Measurements from ENCODE around the gene SRGAP2B.
"Not testable (repeated sequence)": the region's sequence is repeated elsewhere in the genome, so short reads cannot be mapped to it uniquely, and the experiment has no call there.

The SRGAP2B gene

GRCh38 chr1:145079737-145080136 lies 15.4 kb downstream of the SRGAP2B start:
- H3K4me1 ChIP-seq (ENCODE audit: insufficient read depth, low read length, poor library complexity, severe bottlenecking); H3K36me3 ChIP-seq (ENCODE audit: insufficient read depth, low read length); H3K9me3 ChIP-seq (ENCODE audit: insufficient read depth, low read depth, low read length); H2AFZ ChIP-seq (ENCODE audit: low read length); H3K9ac ChIP-seq (ENCODE audit: low read depth, low read length, poor library complexity, severe bottlenecking); H4K20me1 ChIP-seq (ENCODE audit: insufficient read depth, low read length, poor library complexity, severe bottlenecking); H3K9me2 ChIP-seq (replicated peaks; ENCODE audit: low read depth, low read length); H3K79me2 ChIP-seq (ENCODE audit: insufficient read depth, low read length); H3F3A ChIP-seq (ENCODE audit: low read depth); H3K4me3 ChIP-seq (ENCODE audit: low read length, poor library complexity, severe bottlenecking); H3K4me2 ChIP-seq (ENCODE audit: low read depth, low read length, poor library complexity, severe bottlenecking); H3K27me3 ChIP-seq (ENCODE audit: insufficient read depth, low read length, poor library complexity, severe bottlenecking): not testable (repeated sequence)

DNA sequence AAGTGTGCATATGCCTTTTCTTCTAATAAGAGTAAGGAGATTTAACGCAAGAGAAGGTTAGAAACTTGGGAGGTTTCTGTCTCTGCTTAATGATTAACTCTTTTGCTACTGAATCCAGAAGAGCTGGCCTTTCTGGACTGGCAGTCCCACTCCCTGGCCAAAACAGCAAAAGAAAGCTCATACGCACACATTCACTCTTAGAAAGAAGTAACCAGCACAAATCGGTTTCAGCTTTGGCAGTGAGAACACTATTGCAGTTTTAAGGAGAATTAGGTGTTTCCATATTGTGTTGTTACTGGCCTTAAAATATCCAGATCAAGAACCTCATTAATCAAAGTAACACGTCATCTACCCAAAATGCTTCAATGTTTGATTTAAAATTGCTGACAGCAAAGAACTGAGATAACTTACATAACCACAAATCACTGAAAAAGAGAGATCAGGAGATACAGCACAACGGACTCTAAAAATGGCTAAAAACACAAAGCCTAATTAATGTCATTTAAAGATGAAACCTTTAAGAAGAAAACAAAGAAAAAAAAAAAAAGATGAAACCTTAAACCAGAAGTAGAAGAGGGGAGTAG lies 16.2 kb downstream of the SRGAP2B start:
- H3K4me2 ChIP-seq (ENCODE audit: low read depth, low read length, poor library complexity, severe bottlenecking); H2AFZ ChIP-seq (ENCODE audit: low read length); H3K4me3 ChIP-seq (ENCODE audit: low read length, poor library complexity, severe bottlenecking); H3K27me3 ChIP-seq (ENCODE audit: insufficient read depth, low read length, poor library complexity, severe bottlenecking); H3K79me2 ChIP-seq (ENCODE audit: insufficient read depth, low read length); H3K9ac ChIP-seq (ENCODE audit: low read depth, low read length, poor library complexity, severe bottlenecking); H3F3A ChIP-seq (ENCODE audit: low read depth); H4K20me1 ChIP-seq (ENCODE audit: insufficient read depth, low read length, poor library complexity, severe bottlenecking); H3K9me2 ChIP-seq (replicated peaks; ENCODE audit: low read depth, low read length); H3K36me3 ChIP-seq (ENCODE audit: insufficient read depth, low read length); H3K9me3 ChIP-seq (ENCODE audit: insufficient read depth, low read depth, low read length); H3K4me1 ChIP-seq (ENCODE audit: insufficient read depth, low read length, poor library complexity, severe bottlenecking): not testable (repeated sequence)

DNA sequence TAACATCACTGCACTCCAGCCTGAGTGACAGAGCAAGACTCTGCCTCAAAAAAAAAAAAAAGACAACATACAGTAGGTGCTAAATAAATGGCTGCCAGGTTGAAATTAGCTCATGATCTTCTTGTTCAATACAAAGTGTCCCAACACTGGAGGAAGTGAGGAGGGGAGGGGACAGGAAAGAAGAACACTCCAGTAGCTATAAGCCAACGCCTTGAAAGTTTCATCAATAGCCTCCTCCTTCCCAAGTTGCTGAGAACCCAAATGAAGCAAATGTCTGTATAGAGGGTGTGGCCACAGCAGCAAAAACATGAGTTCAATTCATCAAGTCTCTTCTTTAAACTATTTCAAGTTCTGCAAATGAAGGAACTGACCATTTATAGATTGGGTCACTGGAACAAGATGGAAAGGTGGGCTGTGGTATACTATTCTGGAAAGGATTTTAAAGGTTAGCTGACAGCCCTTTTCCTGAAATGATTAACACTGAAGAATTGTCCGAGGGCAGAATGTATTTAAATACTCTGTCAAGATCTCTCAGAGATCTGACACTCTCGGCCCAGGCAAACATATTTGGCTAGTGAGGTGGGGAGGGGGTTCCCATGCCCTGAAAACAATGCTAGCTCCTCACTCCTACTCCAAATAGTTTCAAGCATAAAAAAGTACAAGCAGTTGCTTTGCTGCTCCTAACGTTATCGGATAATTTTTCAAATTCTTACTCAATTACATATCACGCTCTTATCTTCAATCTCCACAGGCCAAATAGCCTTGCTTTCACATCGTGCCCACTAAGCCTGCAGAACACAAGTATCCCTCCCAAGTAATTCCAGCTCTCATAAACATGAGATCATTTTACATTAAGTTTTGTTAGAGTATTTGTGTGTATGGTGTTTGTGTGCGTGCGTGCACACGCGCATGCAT lies 17.0 kb downstream of the SRGAP2B start:
- H3K9me3 ChIP-seq (ENCODE audit: insufficient read depth, low read depth, low read length); H3K9ac ChIP-seq (ENCODE audit: low read depth, low read length, poor library complexity, severe bottlenecking); H3K4me1 ChIP-seq (ENCODE audit: insufficient read depth, low read length, poor library complexity, severe bottlenecking); H3K27me3 ChIP-seq (ENCODE audit: insufficient read depth, low read length, poor library complexity, severe bottlenecking); H2AFZ ChIP-seq (ENCODE audit: low read length); H4K20me1 ChIP-seq (ENCODE audit: insufficient read depth, low read length, poor library complexity, severe bottlenecking); H3K36me3 ChIP-seq (ENCODE audit: insufficient read depth, low read length); H3K4me3 ChIP-seq (ENCODE audit: low read length, poor library complexity, severe bottlenecking); H3K79me2 ChIP-seq (ENCODE audit: insufficient read depth, low read length); H3K4me2 ChIP-seq (ENCODE audit: low read depth, low read length, poor library complexity, severe bottlenecking); H3F3A ChIP-seq (ENCODE audit: low read depth); H3K9me2 ChIP-seq (replicated peaks; ENCODE audit: low read depth, low read length): not testable (repeated sequence)

DNA sequence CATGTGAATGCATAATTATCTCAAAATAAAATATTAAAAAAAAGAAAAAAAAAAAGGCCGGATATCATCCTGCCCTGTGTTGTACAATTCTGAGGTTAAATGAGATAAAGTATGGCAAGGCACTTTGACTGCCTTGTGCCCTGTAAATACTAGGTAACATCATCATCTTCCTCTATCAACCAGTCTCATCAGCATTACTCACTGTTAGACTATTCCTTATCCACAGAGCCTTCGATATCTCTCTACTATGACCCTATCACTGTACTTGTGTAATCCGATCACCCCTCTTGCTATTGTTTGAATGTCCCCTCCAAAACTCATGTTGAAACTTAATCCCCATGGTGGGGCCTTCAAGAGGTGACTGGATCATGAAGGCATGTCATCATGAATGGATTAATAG lies 18.3 kb downstream of the SRGAP2B start:
- not testable (repeated sequence) for H3K4me3 ChIP-seq (ENCODE audit: low read length, poor library complexity, severe bottlenecking); H3K36me3 ChIP-seq (ENCODE audit: insufficient read depth, low read length); H3K27me3 ChIP-seq (ENCODE audit: insufficient read depth, low read length, poor library complexity, severe bottlenecking); H3K4me2 ChIP-seq (ENCODE audit: low read depth, low read length, poor library complexity, severe bottlenecking); H2AFZ ChIP-seq (ENCODE audit: low read length); H3F3A ChIP-seq (ENCODE audit: low read depth); H3K9me2 ChIP-seq (replicated peaks; ENCODE audit: low read depth, low read length); H3K79me2 ChIP-seq (ENCODE audit: insufficient read depth, low read length); H3K9ac ChIP-seq (ENCODE audit: low read depth, low read length, poor library complexity, severe bottlenecking); H4K20me1 ChIP-seq (ENCODE audit: insufficient read depth, low read length, poor library complexity, severe bottlenecking); H3K4me1 ChIP-seq (ENCODE audit: insufficient read depth, low read length, poor library complexity, severe bottlenecking); H3K9me3 ChIP-seq (ENCODE audit: insufficient read depth, low read depth, low read length)

- H4K20me1 ChIP-seq (ENCODE audit: insufficient read depth, low read length, poor library complexity, severe bottlenecking); H3K9ac ChIP-seq (ENCODE audit: low read depth, low read length, poor library complexity, severe bottlenecking); H3K4me3 ChIP-seq (ENCODE audit: low read length, poor library complexity, severe bottlenecking); H3K4me2 ChIP-seq (ENCODE audit: low read depth, low read length, poor library complexity, severe bottlenecking); H3K27me3 ChIP-seq (ENCODE audit: insufficient read depth, low read length, poor library complexity, severe bottlenecking); H2AFZ ChIP-seq (ENCODE audit: low read length); H3K9me3 ChIP-seq (ENCODE audit: insufficient read depth, low read depth, low read length); H3F3A ChIP-seq (ENCODE audit: low read depth); H3K9me2 ChIP-seq (replicated peaks; ENCODE audit: low read depth, low read length); H3K4me1 ChIP-seq (ENCODE audit: insufficient read depth, low read length, poor library complexity, severe bottlenecking); H3K79me2 ChIP-seq (ENCODE audit: insufficient read depth, low read length); H3K36me3 ChIP-seq (ENCODE audit: insufficient read depth, low read length): not testable (repeated sequence)
These were observed 21.0 kb downstream of the SRGAP2B start for GRCh38 chr1:145074021-145074559.

- H3K4me3 ChIP-seq (ENCODE audit: low read length, poor library complexity, severe bottlenecking); H3K79me2 ChIP-seq (ENCODE audit: insufficient read depth, low read length); H3K27me3 ChIP-seq (ENCODE audit: insufficient read depth, low read length, poor library complexity, severe bottlenecking): not testable (repeated sequence)
These were observed 23.6 kb downstream of the SRGAP2B start for GRCh38 chr1:145071569-145071968.

DNA sequence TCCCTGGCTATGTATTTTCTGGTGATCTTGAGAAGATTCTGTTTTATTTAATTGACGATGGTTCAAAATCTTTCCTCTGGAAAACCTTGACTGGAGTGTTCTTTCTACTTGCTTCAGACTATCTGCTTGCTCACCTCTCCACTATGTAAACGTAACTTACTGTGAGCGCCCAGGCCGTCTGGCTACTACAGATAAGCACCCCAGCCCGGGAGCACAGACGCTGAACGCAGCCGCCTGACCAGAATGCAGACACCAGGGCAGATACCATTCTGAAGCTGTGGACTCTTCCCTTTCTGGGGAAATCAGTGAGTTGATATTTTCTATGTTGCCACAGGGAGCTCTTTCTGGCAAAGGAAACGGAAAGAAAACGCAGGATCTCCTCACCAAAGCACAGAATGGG lies 28.6 kb downstream of the SRGAP2B start:
- H2AFZ ChIP-seq (ENCODE audit: low read length); H3K9me3 ChIP-seq (ENCODE audit: insufficient read depth, low read depth, low read length); H3K4me3 ChIP-seq (ENCODE audit: low read length, poor library complexity, severe bottlenecking); H3K27me3 ChIP-seq (ENCODE audit: insufficient read depth, low read length, poor library complexity, severe bottlenecking); H3K9me2 ChIP-seq (replicated peaks; ENCODE audit: low read depth, low read length); H3K36me3 ChIP-seq (ENCODE audit: insufficient read depth, low read length); H3K4me1 ChIP-seq (ENCODE audit: insufficient read depth, low read length, poor library complexity, severe bottlenecking); H3K4me2 ChIP-seq (ENCODE audit: low read depth, low read length, poor library complexity, severe bottlenecking); H3K9ac ChIP-seq (ENCODE audit: low read depth, low read length, poor library complexity, severe bottlenecking); H3K79me2 ChIP-seq (ENCODE audit: insufficient read depth, low read length); H4K20me1 ChIP-seq (ENCODE audit: insufficient read depth, low read length, poor library complexity, severe bottlenecking); H3F3A ChIP-seq (ENCODE audit: low read depth): not testable (repeated sequence)

More at GRCh38 chr1:145071569-145071968, 23.6 kb downstream of the SRGAP2B start:
- not testable (repeated sequence) for H3K36me3 ChIP-seq (ENCODE audit: insufficient read depth, low read length); H3K9me3 ChIP-seq (ENCODE audit: insufficient read depth, low read depth, low read length); H3K4me2 ChIP-seq (ENCODE audit: low read depth, low read length, poor library complexity, severe bottlenecking); H3K4me1 ChIP-seq (ENCODE audit: insufficient read depth, low read length, poor library complexity, severe bottlenecking); H3K9ac ChIP-seq (ENCODE audit: low read depth, low read length, poor library complexity, severe bottlenecking); H2AFZ ChIP-seq (ENCODE audit: low read length); H3K9me2 ChIP-seq (replicated peaks; ENCODE audit: low read depth, low read length); H4K20me1 ChIP-seq (ENCODE audit: insufficient read depth, low read length, poor library complexity, severe bottlenecking); H3F3A ChIP-seq (ENCODE audit: low read depth)
